Activated T-helper 1 cell treated with Interleukin-2 at 50 U/mL for 16 hours (primary cell): ENCODE data around the gene TMEM214.

Experiments used
- DNase-seq: peaks from one replicate; pipeline ENCODE4 v3.0.0-alpha.2; 2020; ENCODE audit warnings: low read depth

TMEM214 gene

GRCh38 chr2:27032495-27033252 is at the start of gene TMEM214:
TSS of gene TMEM214 (plus strand) at chr2:27032965. CDS start at chr2:27033016, 51 bp downstream.
- peak; percentile 66 for DNase-seq

- DNase-seq, result no peak
Measured at GRCh38 chr2:26983746-26984145, 49.0 kb upstream of the TMEM214 start.

GRCh38 chr2:26985807-26986206 is 47.0 kb upstream of the TMEM214 start:
- DNase-seq, result no peak

GRCh38 chr2:26986576-26986975 is 46.2 kb upstream of the TMEM214 start:
- no peak for DNase-seq

- DNase-seq, result no peak
Measured at GRCh38 chr2:26988058-26988860, 44.5 kb upstream of the TMEM214 start.

- DNase-seq, result no peak
Measured at GRCh38 chr2:26989156-26989555, 43.6 kb upstream of the TMEM214 start.

GRCh38 chr2:26991717-26992116 is 41.0 kb upstream of the TMEM214 start:
- DNase-seq, result no peak

- no peak for DNase-seq
Measured at GRCh38 chr2:26993768-26994167, 39.0 kb upstream of the TMEM214 start.

GRCh38 chr2:26994983-26995382 is 37.8 kb upstream of the TMEM214 start:
- DNase-seq, result no peak

GRCh38 chr2:26997394-26997793 is 35.4 kb upstream of the TMEM214 start:
- DNase-seq, result no peak

- DNase-seq, result no peak
Measured at GRCh38 chr2:26998323-26998722, 34.4 kb upstream of the TMEM214 start.

GRCh38 chr2:27000228-27000627 is 32.5 kb upstream of the TMEM214 start:
- DNase-seq, result no peak

- no peak for DNase-seq
Measured at GRCh38 chr2:27000995-27001394, 31.8 kb upstream of the TMEM214 start.

- DNase-seq, result no peak
Measured at GRCh38 chr2:27001950-27002349, 30.8 kb upstream of the TMEM214 start.

- DNase-seq, result no peak
Measured at GRCh38 chr2:27003007-27003406, 29.8 kb upstream of the TMEM214 start.

- no peak for DNase-seq
Measured at GRCh38 chr2:27003857-27004256, 28.9 kb upstream of the TMEM214 start.

GRCh38 chr2:27006602-27007415 is 26.0 kb upstream of the TMEM214 start:
- DNase-seq, result no peak

GRCh38 chr2:27007416-27008374 is 25.1 kb upstream of the TMEM214 start:
- no peak for DNase-seq

- DNase-seq, result no peak
Measured at GRCh38 chr2:27008678-27009077, 24.1 kb upstream of the TMEM214 start.

GRCh38 chr2:27009083-27009482 is 23.7 kb upstream of the TMEM214 start:
- no peak for DNase-seq

GRCh38 chr2:27009716-27010115 is 23.0 kb upstream of the TMEM214 start:
- DNase-seq, result no peak
